Measurements from ENCODE around the gene BAG3.

Gene BAG3

GRCh38 chr10:119667562-119668328, 16.6 kb downstream of the BAG3 start:
- no peak for DNase-seq (ENCODE audit: low spot score)

GRCh38 chr10:119668461-119668860, 17.3 kb downstream of the BAG3 start:
- DNase-seq (ENCODE audit: low spot score): no peak

GRCh38 chr10:119669331-119669730, 18.2 kb downstream of the BAG3 start:
- DNase-seq (ENCODE audit: low spot score): no peak

GRCh38 chr10:119669975-119670640, 18.9 kb downstream of the BAG3 start:
- no peak for DNase-seq (ENCODE audit: low spot score)

- DNase-seq (ENCODE audit: low spot score): no peak
Observed at GRCh38 chr10:119670717-119671116, 19.5 kb downstream of the BAG3 start.

- DNase-seq (ENCODE audit: low spot score): no peak
Observed at GRCh38 chr10:119671381-119671780, 20.2 kb downstream of the BAG3 start.

GRCh38 chr10:119672291-119672690, 21.1 kb downstream of the BAG3 start:
- DNase-seq (ENCODE audit: low spot score): no peak

- DNase-seq (ENCODE audit: low spot score): no peak
Observed at GRCh38 chr10:119673271-119673670, 22.1 kb downstream of the BAG3 start.

- DNase-seq (ENCODE audit: low spot score): no peak
Observed at GRCh38 chr10:119675483-119676170, 24.4 kb downstream of the BAG3 start.

- no peak for DNase-seq (ENCODE audit: low spot score)
Observed at GRCh38 chr10:119677126-119677525, 25.9 kb downstream of the BAG3 start.

GRCh38 chr10:119677904-119678755, 26.9 kb downstream of the BAG3 start:
- no peak for DNase-seq (ENCODE audit: low spot score)

- DNase-seq (ENCODE audit: low spot score): no peak
Observed at GRCh38 chr10:119679480-119679829, 28.3 kb downstream of the BAG3 start.

GRCh38 chr10:119680050-119680449, 28.9 kb downstream of the BAG3 start:
- DNase-seq (ENCODE audit: low spot score): no peak

- no peak for DNase-seq (ENCODE audit: low spot score)
Observed at GRCh38 chr10:119680650-119681081, 29.5 kb downstream of the BAG3 start.

GRCh38 chr10:119686465-119687191, 35.4 kb downstream of the BAG3 start:
- peak; percentile 62 for DNase-seq (ENCODE audit: low spot score)

- DNase-seq (ENCODE audit: low spot score): no peak
Observed at GRCh38 chr10:119687192-119688032, 36.2 kb downstream of the BAG3 start.

- no peak for DNase-seq (ENCODE audit: low spot score)
Observed at GRCh38 chr10:119688033-119688508, 36.9 kb downstream of the BAG3 start.

- DNase-seq (ENCODE audit: low spot score): no peak
Observed at GRCh38 chr10:119689016-119689580, 37.9 kb downstream of the BAG3 start.

- no peak for DNase-seq (ENCODE audit: low spot score)
Observed at GRCh38 chr10:119691726-119692125, 40.5 kb downstream of the BAG3 start.

Data from HuH-7.5 (cell line).